ENCODE results near the gene YKT6.

The YKT6 gene

DNA sequence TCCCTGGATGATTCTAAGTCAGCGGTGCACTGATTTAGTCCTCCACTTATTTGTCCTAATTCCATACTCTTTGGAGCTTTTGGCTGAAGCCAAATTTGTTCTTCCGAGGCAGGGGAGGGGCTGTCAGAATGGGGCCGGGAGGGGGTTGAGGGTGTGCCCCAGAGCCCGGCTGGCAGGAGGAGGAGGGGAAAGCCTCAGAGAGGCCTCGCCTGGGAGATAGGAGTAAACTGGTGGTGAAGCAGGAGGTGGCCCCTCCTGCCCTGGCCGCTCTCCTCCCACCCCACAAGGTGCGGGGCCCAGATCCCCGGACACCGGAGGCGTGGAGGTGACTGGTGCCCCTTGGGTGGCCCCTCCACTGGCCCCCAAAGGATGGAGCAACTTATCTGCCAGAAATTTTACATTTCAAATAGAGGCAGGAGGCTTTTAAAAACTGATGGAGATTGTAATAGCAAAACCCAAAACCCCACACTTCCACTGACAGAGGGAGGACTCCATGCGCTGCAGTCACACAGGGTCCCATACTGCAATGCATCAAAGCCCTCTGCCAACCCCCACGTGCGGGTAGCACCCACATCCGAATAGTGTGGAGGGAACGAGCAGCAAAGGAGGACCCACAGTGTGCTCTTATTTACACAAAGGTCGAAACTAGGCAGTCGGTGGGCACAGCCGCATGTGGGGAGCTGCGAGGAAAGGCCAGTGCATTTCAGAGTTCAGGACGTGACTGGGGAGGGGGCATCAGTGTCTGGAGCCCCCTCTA lies 62.7 kb downstream of the YKT6 start:
- Histone ChIP-seq H3K9me3 (ENCODE audit: insufficient read depth, low read depth, low read length) (no peaks in the 10 kb centered on the region), H3F3A (ENCODE audit: low read depth) (no peaks in the 10 kb centered on the region), H3K79me2 (ENCODE audit: insufficient read depth, low read length) (no peaks in the 10 kb centered on the region), H3K4me1 (ENCODE audit: insufficient read depth, low read length, poor library complexity, severe bottlenecking) (no peaks in the 10 kb centered on the region), H4K20me1 (ENCODE audit: insufficient read depth, low read length, poor library complexity, severe bottlenecking) (no peaks in the 10 kb centered on the region), H3K4me2 (ENCODE audit: low read depth, low read length, poor library complexity, severe bottlenecking) (no peak overlapping the region), H3K4me3 (ENCODE audit: low read length, poor library complexity, severe bottlenecking) (no peak overlapping the region), H3K36me3 (ENCODE audit: insufficient read depth, low read length) (no peaks in the 10 kb centered on the region), H3K9ac (ENCODE audit: low read depth, low read length, poor library complexity, severe bottlenecking) (no peak overlapping the region), H3K9me2 (replicated peaks; ENCODE audit: low read depth, low read length) (no peaks in the 10 kb centered on the region), H3K27me3 (ENCODE audit: insufficient read depth, low read length, poor library complexity, severe bottlenecking) (no peaks in the 10 kb centered on the region), H2AFZ (ENCODE audit: low read length) (no peak overlapping the region)
- TF ChIP-seq EZH2phosphoT487 (IDR thresholded peaks at IDR 0.05; ENCODE audit: borderline replicate concordance) = no peak
- TF ChIP-seq, protein P1, sequence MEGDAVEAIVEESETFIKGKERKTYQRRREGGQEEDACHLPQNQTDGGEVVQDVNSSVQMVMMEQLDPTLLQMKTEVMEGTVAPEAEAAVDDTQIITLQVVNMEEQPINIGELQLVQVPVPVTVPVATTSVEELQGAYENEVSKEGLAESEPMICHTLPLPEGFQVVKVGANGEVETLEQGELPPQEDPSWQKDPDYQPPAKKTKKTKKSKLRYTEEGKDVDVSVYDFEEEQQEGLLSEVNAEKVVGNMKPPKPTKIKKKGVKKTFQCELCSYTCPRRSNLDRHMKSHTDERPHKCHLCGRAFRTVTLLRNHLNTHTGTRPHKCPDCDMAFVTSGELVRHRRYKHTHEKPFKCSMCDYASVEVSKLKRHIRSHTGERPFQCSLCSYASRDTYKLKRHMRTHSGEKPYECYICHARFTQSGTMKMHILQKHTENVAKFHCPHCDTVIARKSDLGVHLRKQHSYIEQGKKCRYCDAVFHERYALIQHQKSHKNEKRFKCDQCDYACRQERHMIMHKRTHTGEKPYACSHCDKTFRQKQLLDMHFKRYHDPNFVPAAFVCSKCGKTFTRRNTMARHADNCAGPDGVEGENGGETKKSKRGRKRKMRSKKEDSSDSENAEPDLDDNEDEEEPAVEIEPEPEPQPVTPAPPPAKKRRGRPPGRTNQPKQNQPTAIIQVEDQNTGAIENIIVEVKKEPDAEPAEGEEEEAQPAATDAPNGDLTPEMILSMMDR (conservative IDR thresholded peaks at IDR 0.05; ENCODE audit: low read length) = no peak
